Effector memory CD4-positive, alpha-beta T cell (primary cell): ENCODE results near the gene ZNF169.
A peak's percentile ranks its signal among the peaks of the same experiment; 100 is the strongest.
"Not testable (repeated sequence)": the region's sequence is repeated elsewhere in the genome, so short reads cannot be mapped to it uniquely, and the experiment has no call there.

Source experiments
- DNase-seq, 3 donors: peaks; one replicate each; pipeline ENCODE4 v3.0.0-alpha.2; 2020
- H3K27ac ChIP-seq: 2 replicates; pipeline ENCODE4 v1.7.0; 2013; ENCODE audit warnings: mild to moderate bottlenecking, low read length, moderate library complexity; ENCODE audit not compliant: insufficient read depth, poor library complexity, severe bottlenecking
- H3K27me3 ChIP-seq: replicated peaks from 2 replicates; pipeline ENCODE4 v1.7.0; 2013; ENCODE audit warnings: mild to moderate bottlenecking, low read length; ENCODE audit not compliant: insufficient read depth, control insufficient read depth, poor library complexity, severe bottlenecking
- H3K36me3 ChIP-seq: 2 replicates; pipeline ENCODE4 v1.7.0; 2013; ENCODE audit warnings: mild to moderate bottlenecking, low read length, moderate library complexity; ENCODE audit not compliant: control insufficient read depth, insufficient read depth
- H3K4me1 ChIP-seq: 2 replicates; pipeline ENCODE4 v1.7.0; 2013; ENCODE audit warnings: low read length, mild to moderate bottlenecking; ENCODE audit not compliant: control insufficient read depth, insufficient read depth, poor library complexity, severe bottlenecking
- H3K4me3 ChIP-seq: 2 replicates; pipeline ENCODE4 v1.7.0; 2013; ENCODE audit warnings: low read length, low read depth, mild to moderate bottlenecking; ENCODE audit not compliant: insufficient read depth, poor library complexity, severe bottlenecking
- H3K9me3 ChIP-seq: 2 replicates; pipeline ENCODE4 v1.7.0; 2013; ENCODE audit warnings: mild to moderate bottlenecking, low read length, moderate library complexity; ENCODE audit not compliant: control insufficient read depth
- total RNA-seq, 3 donors: gene quantifications; one replicate each; lab custom pipeline; 2026; lab: John Stamatoyannopoulos, UW

ZNF169 gene
- total RNA-seq, result 5.5 to 9.3 (median 5.5) reads per million in 3 donors

- peaks cover 6% of the 10 kb centered on the region for H3K4me1 ChIP-seq
- H3K36me3 ChIP-seq, result no peaks in the 10 kb centered on the region
- peak; percentile 70 to 79 (median 70) for DNase-seq
- H3K27ac ChIP-seq, result peak within 1 kb of the TSS; percentile 59
- peak within 1 kb of the TSS; percentile 97 for H3K4me3 ChIP-seq
- H3K27me3 ChIP-seq, result no peaks in the 10 kb centered on the region
- H3K9me3 ChIP-seq, result no peaks in the 10 kb centered on the region
These were observed at the start of gene ZNF169 for GRCh38 chr9:94259077-94259862. ZNF169 (plus strand) TSS chr9:94259298; CDS start chr9:94278813, 19,515 bp downstream.

- no peak for DNase-seq
- no peaks in the 10 kb centered on the region for H3K27me3 ChIP-seq
- no peaks in the 10 kb centered on the region for H3K4me1 ChIP-seq
- H3K4me3 ChIP-seq, result no peak overlapping the region
- H3K36me3 ChIP-seq, result no peaks in the 10 kb centered on the region
- no peak overlapping the region for H3K27ac ChIP-seq
- no peaks in the 10 kb centered on the region for H3K9me3 ChIP-seq
These were observed 48.2 kb upstream of the ZNF169 start for GRCh38 chr9:94210616-94211603.

GRCh38 chr9:94212091-94212490 is 47.0 kb upstream of the ZNF169 start:
- Histone ChIP-seq H3K4me3 (no peak overlapping the region), H3K9me3 (no peaks in the 10 kb centered on the region), H3K27me3 (no peaks in the 10 kb centered on the region), H3K27ac (no peak overlapping the region), H3K4me1 (no peaks in the 10 kb centered on the region), H3K36me3 (no peaks in the 10 kb centered on the region)
- no peak for DNase-seq

- no peaks in the 10 kb centered on the region for H3K36me3 ChIP-seq
- no peak overlapping the region for H3K27ac ChIP-seq
- H3K27me3 ChIP-seq, result no peaks in the 10 kb centered on the region
- no peak for DNase-seq
- no peaks in the 10 kb centered on the region for H3K4me1 ChIP-seq
- no peak overlapping the region for H3K4me3 ChIP-seq
- no peaks in the 10 kb centered on the region for H3K9me3 ChIP-seq
These were observed 46.6 kb upstream of the ZNF169 start for GRCh38 chr9:94212531-94212930.

GRCh38 chr9:94213511-94214124 is 45.5 kb upstream of the ZNF169 start:
- peak; percentile 35 to 57 (median 51) for DNase-seq
- Histone ChIP-seq H3K4me1 (no peaks in the 10 kb centered on the region), H3K9me3 (no peaks in the 10 kb centered on the region), H3K27me3 (no peaks in the 10 kb centered on the region), H3K27ac (no peak overlapping the region), H3K4me3 (no peak overlapping the region), H3K36me3 (no peaks in the 10 kb centered on the region)

- no peak for DNase-seq
- H3K27ac ChIP-seq, result no peak overlapping the region
- no peaks in the 10 kb centered on the region for H3K9me3 ChIP-seq
- no peaks in the 10 kb centered on the region for H3K27me3 ChIP-seq
- H3K4me3 ChIP-seq, result no peak overlapping the region
- H3K4me1 ChIP-seq, result no peaks in the 10 kb centered on the region
- no peaks in the 10 kb centered on the region for H3K36me3 ChIP-seq
These were observed 36.2 kb upstream of the ZNF169 start for GRCh38 chr9:94222870-94223269.

GRCh38 chr9:94225413-94225812 is 33.7 kb upstream of the ZNF169 start:
- H3K9me3 ChIP-seq, H3K4me3 ChIP-seq, H3K27ac ChIP-seq, H3K36me3 ChIP-seq, H3K27me3 ChIP-seq, H3K4me1 ChIP-seq, DNase-seq: not testable (repeated sequence)

GRCh38 chr9:94228616-94229015 is 30.5 kb upstream of the ZNF169 start:
- H3K4me1 ChIP-seq, result no peaks in the 10 kb centered on the region
- H3K27me3 ChIP-seq, result peaks cover 4% of the 10 kb centered on the region
- no peaks in the 10 kb centered on the region for H3K9me3 ChIP-seq
- no peak overlapping the region for H3K4me3 ChIP-seq
- no peak overlapping the region for H3K27ac ChIP-seq
- no peak for DNase-seq
- H3K36me3 ChIP-seq, result no peaks in the 10 kb centered on the region

- H3K9me3 ChIP-seq, result no peaks in the 10 kb centered on the region
- no peak for DNase-seq
- H3K4me3 ChIP-seq, result no peak overlapping the region
- H3K36me3 ChIP-seq, result no peaks in the 10 kb centered on the region
- no peaks in the 10 kb centered on the region for H3K4me1 ChIP-seq
- peaks cover 4% of the 10 kb centered on the region for H3K27me3 ChIP-seq
- no peak overlapping the region for H3K27ac ChIP-seq
These were observed 26.7 kb upstream of the ZNF169 start for GRCh38 chr9:94232428-94232827.
